GM12878 (cell line): ENCODE measurements around the gene KIF4B. TPM values are rescaled to one million over a fixed set of nuclear protein-coding genes. Genes with fewer than 3 reads are reported as not detected.

Experiments used
- ATAC-seq: fragments of 200-7000 bp; cut with Tn5 transposase; 3 replicates; pipeline ENCODE4 v1.9.1; 2020; ENCODE audit warnings: mild to moderate bottlenecking, moderate library complexity
- BruUV-seq: library from RNA; stranded (reverse); fragments of 400-500 nt; replicated peaks from 2 replicates; lab custom pipeline; 2021; lab: Mats Ljungman, UMichigan
- CTCF ChIA-PET: fragments of 300-600 bp; sonication (Branson Sonifier 250); formaldehyde crosslinking; extraction: SDS; loops from one replicate; lab custom pipeline; 2021; ENCODE audit warnings: inconsistent platforms; lab: Yijun Ruan, JAX
- POLR2A ChIA-PET: fragments of 350-600 bp; formaldehyde crosslinking; extraction: SDS; loops from one replicate; lab custom pipeline; 2021; ENCODE audit warnings: inconsistent platforms; lab: Charles Lee
- RAD21 ChIA-PET: fragments of 300-600 bp; sonication (Branson Sonifier 250); formaldehyde crosslinking; loops from one replicate; lab custom pipeline; 2023; ENCODE audit warnings: antibody characterized with exemption; ENCODE audit not compliant: unreplicated experiment; lab: Charles Lee
- SMC1A ChIA-PET: fragments of 300-600 bp; sonication (Branson Sonifier 250); formaldehyde crosslinking; loops from one replicate; lab custom pipeline; 2023; ENCODE audit not compliant: unreplicated experiment, uncharacterized antibody; lab: Charles Lee
- DNase-seq: peaks from one replicate; pipeline ENCODE4 v3.0.0-alpha.2; 2011; ENCODE audit warnings: low read depth, low spot score
- FAIRE-seq: peaks from 3 replicates; lab custom pipeline; 2011; peaks lifted over from hg19 to GRCh38; lab: Jason Lieb, UNC
- H2AFZ ChIP-seq: 2 replicates; pipeline ENCODE4 v1.6.0; 2011; ENCODE audit warnings: low read depth, low read length, control low read depth; ENCODE audit not compliant: control insufficient read depth
- H3K27ac ChIP-seq: 2 replicates; pipeline ENCODE4 v1.5.1; 2011; ENCODE audit warnings: control low read depth; ENCODE audit not compliant: control insufficient read depth, insufficient read depth
- H3K27me3 ChIP-seq, 2 experiments: replicated peaks in 1 of 2; 2 replicates each; pipeline versions ENCODE4 v1.6.0 to v1.6.1; 2011; ENCODE audit warnings: low read length in 1 of 2; ENCODE audit not compliant: control insufficient read depth in 2 of 2, insufficient read depth in 2 of 2
- H3K36me3 ChIP-seq, 2 experiments: 2 replicates each; pipeline ENCODE4 v1.5.1; 2011; ENCODE audit warnings: low read length in 1 of 2; ENCODE audit not compliant: control insufficient read depth in 2 of 2, insufficient read depth in 2 of 2
- H3K4me1 ChIP-seq: 2 replicates; pipeline ENCODE4 v1.6.1; 2011; ENCODE audit warnings: mild to moderate bottlenecking, low read length, moderate library complexity, mixed read lengths; ENCODE audit not compliant: control insufficient read depth, insufficient read depth
- H3K4me2 ChIP-seq: 2 replicates; pipeline ENCODE4 v1.6.0; 2011; ENCODE audit warnings: control low read depth; ENCODE audit not compliant: control insufficient read depth, insufficient read depth
- H3K4me3 ChIP-seq: fragments of 200-600 bp; sonication (generic); 2 replicates; pipeline ENCODE4 v1.5.1; 2016
- H3K79me2 ChIP-seq: 2 replicates; pipeline ENCODE4 v1.6.0; 2011; ENCODE audit warnings: low read length; ENCODE audit not compliant: control insufficient read depth, insufficient read depth
- H3K9ac ChIP-seq: 2 replicates; pipeline ENCODE4 v1.8.0; 2011; ENCODE audit warnings: low read length, control low read depth, mixed read lengths; ENCODE audit not compliant: control insufficient read depth, insufficient read depth
- H3K9me3 ChIP-seq: replicated peaks from 3 replicates; pipeline ENCODE4 v1.5.1; 2011; ENCODE audit warnings: mild to moderate bottlenecking, low read length; ENCODE audit not compliant: control insufficient read depth, insufficient read depth
- H4K20me1 ChIP-seq: 2 replicates; pipeline ENCODE4 v1.6.0; 2011; ENCODE audit not compliant: control insufficient read depth, insufficient read depth
- ATF7 ChIP-seq: fragments of 450-650 bp; IDR thresholded peaks from 2 replicates; pipeline ENCODE4 v1.6.1; 2016; ENCODE audit warnings: low read depth, mild to moderate bottlenecking
- EED ChIP-seq: sonication (generic); IDR thresholded peaks from 2 replicates; pipeline ENCODE4 v1.6.1; 2016; ENCODE audit warnings: antibody characterized with exemption, low read depth
- GABPA ChIP-seq: IDR thresholded peaks from 2 replicates; pipeline ENCODE4 v1.6.1; 2014; ENCODE audit warnings: antibody characterized with exemption, low read depth, mild to moderate bottlenecking, inconsistent platforms
- KAT2A ChIP-seq: conservative IDR thresholded peaks from 2 replicates; pipeline ENCODE4 v1.6.1; 2011; ENCODE audit warnings: low read depth, low read length; ENCODE audit not compliant: control insufficient read depth
- NFXL1 ChIP-seq: fragments of 450-650 bp; IDR thresholded peaks from 2 replicates; pipeline ENCODE4 v1.6.1; 2017; ENCODE audit warnings: antibody characterized with exemption, mild to moderate bottlenecking, borderline replicate concordance
- PAX5 ChIP-seq: IDR thresholded peaks from 2 replicates; pipeline ENCODE4 v1.6.1; 2011; ENCODE audit warnings: low read depth, low read length, borderline replicate concordance
- SPI1 ChIP-seq: IDR thresholded peaks from 2 replicates; pipeline ENCODE4 v1.6.1; 2011; ENCODE audit warnings: low read depth, mild to moderate bottlenecking, low read length, moderate library complexity, borderline replicate concordance; ENCODE audit not compliant: insufficient read depth
- WGBS: methylation state at CpG from one replicate; pipeline ENCODE4 v1.1.6; 2016; ENCODE audit warnings: low lambda C conversion rate; ENCODE audit not compliant: insufficient replicate concordance, insufficient coverage; ENCODE audit errors: missing lambda C conversion rate; 5-methylcytosine and 5-hydroxymethylcytosine counted together
- in situ Hi-C: fragments of 300-500 bp; cut with MboI; formaldehyde crosslinking; loops from 9 replicates; pipeline ENCODE4 v1.14.3; 2018; ENCODE audit warnings: mixed read lengths
- intact Hi-C: fragments of 100-400 bp; cut with micrococcal nuclease; formaldehyde crosslinking; loops from one replicate; pipeline ENCODE4 v1.14.2; 2022; ENCODE audit not compliant: unreplicated experiment
- polyA plus RNA-seq, 11 experiments: library from polyadenylated mRNA; depleted of rRNA in 4 of 11; unstranded in 6 of 11; stranded (reverse) in 5 of 11; fragments of >200 nt; fragmentation: Nextera tagmentation in 4 of 11; fragmentation: Illumina TruSeq in 1 of 11; extraction: Ambion mirVana in 4 of 11; extraction: Trizol in 1 of 11; gene quantifications; 1 replicate in 1 of 11; 2 replicates in 10 of 11; pipeline versions ENCODE4 v1.2.1 to v1.2.3, GENCODE V29; 2011 to 2016; ENCODE audit warnings: inconsistent platforms in 2 of 11, missing spikeins in 2 of 11, low read depth in 1 of 11
- total RNA-seq, 4 experiments: library from RNA; depleted of rRNA in 3 of 4; stranded (reverse); fragments of >200 nt in 3 of 4; fragmentation: Illumina TruSeq in 1 of 4; extraction: Trizol in 1 of 4; gene quantifications; 2 replicates each; pipeline versions ENCODE4 v1.2.1 to v1.2.3, GENCODE V29; 2013 to 2021
- TF ChIP-seq, protein P1 (sequence below): IDR thresholded peaks from 2 replicates; pipeline ENCODE4 v1.6.1; 2011; ENCODE audit warnings: borderline replicate concordance, low read depth, mild to moderate bottlenecking, moderate library complexity, low read length; ENCODE audit not compliant: insufficient read depth, poor library complexity, severe bottlenecking
- TF ChIP-seq, protein P2 (sequence below): fragments of 450-650 bp; IDR thresholded peaks from 2 replicates; pipeline ENCODE4 v1.6.1; 2017; ENCODE audit warnings: mild to moderate bottlenecking

KIF4B gene
- total and polyA plus RNA-seq, 10 of the 15 experiments (the other 5 are each of a cell fraction or from before 2014, with no cell fraction given) = 0.02 to 0.20 (median 0.05) TPM; not detected in 4

DNA sequence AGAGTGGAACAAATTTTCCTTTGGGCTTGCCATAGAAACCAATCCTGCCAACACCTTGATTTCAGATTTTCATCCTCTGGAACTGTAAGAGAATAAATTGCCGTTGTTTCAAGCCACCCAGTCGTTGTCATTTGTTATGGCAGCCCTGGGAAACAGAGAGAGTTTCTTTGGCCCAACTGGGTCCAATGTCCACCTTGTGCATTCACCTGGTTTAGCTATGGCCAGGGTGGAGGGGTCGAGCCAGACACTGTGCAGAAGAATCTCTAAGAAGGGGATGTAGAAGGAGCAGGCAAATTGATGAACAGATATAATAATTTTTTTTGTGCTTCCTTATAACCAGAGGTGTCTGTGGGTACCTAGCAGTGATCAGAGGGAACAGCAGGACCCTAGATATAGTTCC, 9.8 kb downstream of the KIF4B start:
- WGBS = 0% methylated on average over 3 of the region's 3 CpGs
- no peaks in the 10 kb centered on the region for H4K20me1 ChIP-seq
- FAIRE-seq = no peak
- RAD21 ChIA-PET = no interaction called here
- SMC1A ChIA-PET = no interaction called here
- intact Hi-C loops = no loop called here
- H3K27ac ChIP-seq = no peak overlapping the region
- no peaks in the 10 kb centered on the region for H3K27me3 ChIP-seq
- H3K36me3 ChIP-seq = no peaks in the 10 kb centered on the region
- no peaks in the 10 kb centered on the region for H3K9me3 ChIP-seq
- H3K79me2 ChIP-seq = no peaks in the 10 kb centered on the region
- H3K4me3 ChIP-seq = no peak overlapping the region
- no peaks in the 10 kb centered on the region for H3K4me1 ChIP-seq
- POLR2A ChIA-PET = no interaction called here
- no peak overlapping the region for H2AFZ ChIP-seq
- DNase-seq = no peak
- no peak for ATAC-seq
- no peak overlapping the region for H3K9ac ChIP-seq
- in situ Hi-C loops = no loop called here
- no TSS peak for BruUV-seq
- no peak overlapping the region for H3K4me2 ChIP-seq
- no peak for TF ChIP-seq GABPA
- no peak for TF ChIP-seq NFXL1
- CTCF ChIA-PET = no interaction called here

DNA sequence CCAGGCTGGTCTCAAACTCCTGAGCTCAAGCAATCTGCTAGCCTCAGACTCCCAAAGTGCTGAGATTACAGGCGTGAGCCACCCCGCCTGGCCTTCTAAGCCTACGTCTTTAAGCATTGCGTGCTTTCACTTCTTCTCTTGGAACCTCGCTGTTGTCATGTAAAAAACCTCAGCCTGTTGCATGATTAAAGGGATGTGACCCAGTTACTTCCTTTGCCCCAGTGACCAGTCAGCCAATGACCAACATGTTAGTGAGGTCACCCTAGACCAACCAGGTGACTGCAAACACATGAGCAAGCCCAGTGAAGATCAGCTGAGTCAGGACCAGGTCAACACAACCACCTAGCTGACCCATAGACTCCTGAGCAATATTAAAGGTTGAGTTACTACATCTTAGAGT, 10.5 kb downstream of the KIF4B start:
- H3K79me2 ChIP-seq = no peaks in the 10 kb centered on the region
- ChIA-PET RAD21 (no interaction called here), CTCF (no interaction called here), SMC1A (interaction anchor here (0.6 kb wide), 1 partner anchor 319 kb away, joined by 3 read pairs; no protein-coding TSS in a partner anchor), POLR2A (no interaction called here)
- no peaks in the 10 kb centered on the region for H3K9me3 ChIP-seq
- no peaks in the 10 kb centered on the region for H4K20me1 ChIP-seq
- DNase-seq (no peak), ATAC-seq (peak; percentile 79), FAIRE-seq (no peak)
- no TSS peak for BruUV-seq
- 55% methylated on average over 5 of the region's 5 CpGs for WGBS
- no peak overlapping the region for H3K27ac ChIP-seq
- no peaks in the 10 kb centered on the region for H3K36me3 ChIP-seq
- H2AFZ ChIP-seq = no peak overlapping the region
- intact Hi-C loops (no loop called here), in situ Hi-C loops (no loop called here)
- H3K4me1 ChIP-seq = no peaks in the 10 kb centered on the region
- no peak overlapping the region for H3K9ac ChIP-seq
- no peaks in the 10 kb centered on the region for H3K27me3 ChIP-seq
- H3K4me3 ChIP-seq = no peak overlapping the region
- TF ChIP-seq EED = no peak
- TF ChIP-seq SPI1 = peak; percentile 21; the same call in 1 of the 2 replicates
- TF ChIP-seq, protein P1, sequence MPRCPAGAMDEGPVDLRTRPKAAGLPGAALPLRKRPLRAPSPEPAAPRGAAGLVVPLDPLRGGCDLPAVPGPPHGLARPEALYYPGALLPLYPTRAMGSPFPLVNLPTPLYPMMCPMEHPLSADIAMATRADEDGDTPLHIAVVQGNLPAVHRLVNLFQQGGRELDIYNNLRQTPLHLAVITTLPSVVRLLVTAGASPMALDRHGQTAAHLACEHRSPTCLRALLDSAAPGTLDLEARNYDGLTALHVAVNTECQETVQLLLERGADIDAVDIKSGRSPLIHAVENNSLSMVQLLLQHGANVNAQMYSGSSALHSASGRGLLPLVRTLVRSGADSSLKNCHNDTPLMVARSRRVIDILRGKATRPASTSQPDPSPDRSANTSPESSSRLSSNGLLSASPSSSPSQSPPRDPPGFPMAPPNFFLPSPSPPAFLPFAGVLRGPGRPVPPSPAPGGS = peak; percentile 20
- no peak for TF ChIP-seq PAX5
- no peak for TF ChIP-seq KAT2A
- TF ChIP-seq, protein P2, sequence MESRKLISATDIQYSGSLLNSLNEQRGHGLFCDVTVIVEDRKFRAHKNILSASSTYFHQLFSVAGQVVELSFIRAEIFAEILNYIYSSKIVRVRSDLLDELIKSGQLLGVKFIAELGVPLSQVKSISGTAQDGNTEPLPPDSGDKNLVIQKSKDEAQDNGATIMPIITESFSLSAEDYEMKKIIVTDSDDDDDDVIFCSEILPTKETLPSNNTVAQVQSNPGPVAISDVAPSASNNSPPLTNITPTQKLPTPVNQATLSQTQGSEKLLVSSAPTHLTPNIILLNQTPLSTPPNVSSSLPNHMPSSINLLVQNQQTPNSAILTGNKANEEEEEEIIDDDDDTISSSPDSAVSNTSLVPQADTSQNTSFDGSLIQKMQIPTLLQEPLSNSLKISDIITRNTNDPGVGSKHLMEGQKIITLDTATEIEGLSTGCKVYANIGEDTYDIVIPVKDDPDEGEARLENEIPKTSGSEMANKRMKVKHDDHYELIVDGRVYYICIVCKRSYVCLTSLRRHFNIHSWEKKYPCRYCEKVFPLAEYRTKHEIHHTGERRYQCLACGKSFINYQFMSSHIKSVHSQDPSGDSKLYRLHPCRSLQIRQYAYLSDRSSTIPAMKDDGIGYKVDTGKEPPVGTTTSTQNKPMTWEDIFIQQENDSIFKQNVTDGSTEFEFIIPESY = no peak
- 0 out of 2 replicates have a peak, but pooled peaks have one; percentile 29 for TF ChIP-seq ATF7
- no peak overlapping the region for H3K4me2 ChIP-seq
